Liver (tissue), 9 donors: ENCODE measurements around the gene PDE4B. TPM values are rescaled to one million over a fixed set of nuclear protein-coding genes. Genes with fewer than 3 reads are reported as not detected.
"Not testable (repeated sequence)": the region's sequence is repeated elsewhere in the genome, so short reads cannot be mapped to it uniquely, and the experiment has no call there.

Experiments
- DNase-seq: peaks from one replicate; pipeline ENCODE4 v3.0.0-alpha.2; 2017; ENCODE audit warnings: low spot score
- H3K27ac ChIP-seq, 2 donors: one replicate each; pipeline ENCODE4 v1.7.0; 2013; ENCODE audit warnings: inconsistent platforms in 2 of 2, low read length in 2 of 2, control low read depth in 1 of 2, low read depth in 1 of 2, mild to moderate bottlenecking in 1 of 2
- H3K27me3 ChIP-seq, 4 donors: one replicate each; pipeline versions ENCODE4 v1.6.1 to v1.7.0; 2013; ENCODE audit warnings: low read length in 3 of 4, inconsistent platforms in 1 of 4, mild to moderate bottlenecking in 1 of 4, moderate library complexity in 1 of 4; ENCODE audit not compliant: control insufficient read depth in 4 of 4, insufficient read depth in 4 of 4
- H3K36me3 ChIP-seq, 4 donors: one replicate each; pipeline versions ENCODE4 v1.6.1 to v1.7.0; 2013; ENCODE audit warnings: low read length in 3 of 4, mild to moderate bottlenecking in 3 of 4, low read depth in 1 of 4, moderate library complexity in 1 of 4; ENCODE audit not compliant: control insufficient read depth in 4 of 4, insufficient read depth in 3 of 4
- H3K4me1 ChIP-seq, 4 donors: one replicate each; pipeline versions ENCODE4 v1.6.1 to v1.7.0; 2013; ENCODE audit warnings: low read length in 3 of 4, mild to moderate bottlenecking in 3 of 4, moderate library complexity in 1 of 4; ENCODE audit not compliant: control insufficient read depth in 4 of 4, insufficient read depth in 4 of 4
- H3K4me3 ChIP-seq, 3 donors: one replicate each; pipeline versions ENCODE4 v1.6.1 to v1.7.0; 2013; ENCODE audit warnings: low read length in 3 of 3, control low read depth in 1 of 3, low read depth in 1 of 3, mild to moderate bottlenecking in 1 of 3
- H3K9ac ChIP-seq, 2 donors: one replicate each; pipeline ENCODE4 v1.7.0; 2013; ENCODE audit warnings: low read length in 2 of 2, mild to moderate bottlenecking in 2 of 2, moderate library complexity in 2 of 2, control low read depth in 1 of 2, low read depth in 1 of 2
- H3K9me3 ChIP-seq, 4 donors: one replicate each; pipeline versions ENCODE4 v1.6.1 to v1.7.0; 2013; ENCODE audit warnings: low read length in 3 of 4; ENCODE audit not compliant: control insufficient read depth in 4 of 4
- CTCF ChIP-seq: fragments of 150-350 bp; IDR thresholded peaks from 2 replicates; pipeline ENCODE4 v1.5.1; 2017; ENCODE audit warnings: improper control_type of control experiment, low read depth, low read length; ENCODE audit not compliant: missing input control
- EGR1 ChIP-seq, 2 donors: IDR thresholded peaks; 2 replicates each; pipeline ENCODE4 v1.6.1; 2016 to 2018; ENCODE audit warnings: antibody characterized with exemption in 2 of 2, low read depth in 2 of 2
- FOXA1 ChIP-seq: IDR thresholded peaks from 2 replicates; pipeline ENCODE4 v1.6.1; 2016; ENCODE audit warnings: antibody characterized with exemption
- FOXA2 ChIP-seq: IDR thresholded peaks from 2 replicates; pipeline ENCODE4 v1.6.1; 2016; ENCODE audit warnings: antibody characterized with exemption
- GABPA ChIP-seq, 2 donors: IDR thresholded peaks in 1 of 2; conservative IDR thresholded peaks in 1 of 2; 2 replicates each; pipeline ENCODE4 v1.6.1; 2016; ENCODE audit warnings: antibody characterized with exemption in 2 of 2, mild to moderate bottlenecking in 1 of 2, moderate library complexity in 1 of 2
- HNF4A ChIP-seq, 2 donors: conservative IDR thresholded peaks; 2 replicates each; pipeline ENCODE4 v1.6.1; 2016; ENCODE audit warnings: antibody characterized with exemption in 2 of 2, mild to moderate bottlenecking in 2 of 2
- HNF4G ChIP-seq: IDR thresholded peaks from 2 replicates; pipeline ENCODE4 v1.6.1; 2016; ENCODE audit warnings: antibody characterized with exemption
- JUND ChIP-seq, 2 donors: IDR thresholded peaks; 2 replicates each; pipeline ENCODE4 v1.6.1; 2016; ENCODE audit warnings: antibody characterized with exemption in 2 of 2
- MAX ChIP-seq: IDR thresholded peaks from 2 replicates; pipeline ENCODE4 v1.6.1; 2016; ENCODE audit warnings: antibody characterized with exemption
- NR2F2 ChIP-seq: IDR thresholded peaks from 2 replicates; pipeline ENCODE4 v1.6.1; 2016; ENCODE audit warnings: antibody characterized with exemption
- RAD21 ChIP-seq, 2 donors: IDR thresholded peaks; 2 replicates each; pipeline ENCODE4 v1.6.1; 2016; ENCODE audit warnings: antibody characterized with exemption in 2 of 2, mild to moderate bottlenecking in 2 of 2
- REST ChIP-seq: IDR thresholded peaks from 2 replicates; pipeline ENCODE4 v1.6.1; 2016; ENCODE audit warnings: antibody characterized with exemption, mild to moderate bottlenecking
- RXRA ChIP-seq, 2 donors: IDR thresholded peaks; 2 replicates each; pipeline ENCODE4 v1.6.1; 2017 to 2018; ENCODE audit warnings: antibody characterized with exemption in 2 of 2, mild to moderate bottlenecking in 1 of 2
- SP1 ChIP-seq: IDR thresholded peaks from 2 replicates; pipeline ENCODE4 v1.6.1; 2018; ENCODE audit warnings: antibody characterized with exemption, mild to moderate bottlenecking
- TAF1 ChIP-seq: conservative IDR thresholded peaks from 2 replicates; pipeline ENCODE4 v1.6.1; 2016; ENCODE audit warnings: antibody characterized with exemption, mild to moderate bottlenecking
- YY1 ChIP-seq: IDR thresholded peaks from 2 replicates; pipeline ENCODE4 v1.6.1; 2016; ENCODE audit warnings: antibody characterized with exemption, mild to moderate bottlenecking
- ZBTB33 ChIP-seq: IDR thresholded peaks from 2 replicates; pipeline ENCODE4 v1.6.1; 2016; ENCODE audit warnings: antibody characterized with exemption
- WGBS: extraction: QIAGEN DNeasy Blood & Tissue Kit; methylation state at CpG from one replicate; pipeline ENCODE4 v1.1.7; 2013; 5-methylcytosine and 5-hydroxymethylcytosine counted together
- polyA plus RNA-seq, 2 donors: library from polyadenylated mRNA; stranded (reverse) in 1 of 2; unstranded in 1 of 2; fragments of 200-250 nt in 1 of 2; fragments of >200 nt in 1 of 2; fragmentation: Nextera tagmentation in 1 of 2; extraction: Ambion mirVana in 1 of 2; gene quantifications; one replicate each; pipeline versions ENCODE4 v1.2.1 to v1.2.3, GENCODE V29; 2013 to 2015
- total RNA-seq, 2 donors: library from RNA; depleted of rRNA; stranded (reverse); fragments of >200 nt; gene quantifications; one replicate each; pipeline ENCODE4 v1.2.3, GENCODE V29; 2014
- donor health status: healthy.
- donor health status: healthy.
- donor health status: healthy.
- donor health status: healthy.
- donor health status: healthy.

PDE4B gene
- total and polyA plus RNA-seq, 4 donors = 1.9 to 3.9 (median 2.7) TPM

- no peak for DNase-seq
- Histone ChIP-seq H3K9me3 (peaks cover 0 to 3% (median 0%) of the 10 kb centered on the region in 4 donors), H3K4me3 (no peak overlapping the region), H3K36me3 (no peaks in the 10 kb centered on the region), H3K27me3 (no peaks in the 10 kb centered on the region), H3K4me1 (no peaks in the 10 kb centered on the region), H3K9ac (no peak overlapping the region), H3K27ac (no peak overlapping the region)
- TF ChIP-seq CTCF (no peak), GABPA (IDR thresholded peaks at IDR 0.05 in 1 of 2, conservative IDR thresholded peaks at IDR 0.05 in 1 of 2) (no peak), RXRA (IDR thresholded peaks at IDR 0.05) (no peak), JUND (IDR thresholded peaks at IDR 0.05) (no peak), RAD21 (IDR thresholded peaks at IDR 0.05) (no peak)
- 90% methylated on average over 1 of the region's 1 CpG for WGBS
These were observed 341.3 kb downstream of the PDE4B start for GRCh38 chr1:66134004-66134403.

GRCh38 chr1:66135161-66135560, 342.5 kb downstream of the PDE4B start:
- Histone ChIP-seq H3K9me3 (peaks cover 0 to 3% (median 0%) of the 10 kb centered on the region in 4 donors), H3K9ac (no peak overlapping the region), H3K36me3 (no peaks in the 10 kb centered on the region), H3K4me1 (no peaks in the 10 kb centered on the region), H3K27ac (no peak overlapping the region), H3K27me3 (no peaks in the 10 kb centered on the region), H3K4me3 (no peak overlapping the region)
- no peak for TF ChIP-seq EGR1 (IDR thresholded peaks at IDR 0.05; ENCODE audit: low read depth in 2 of 2)
- no peak for TF ChIP-seq RXRA (IDR thresholded peaks at IDR 0.05)
- TF ChIP-seq NR2F2 = no peak
- TF ChIP-seq JUND (IDR thresholded peaks at IDR 0.05) = no peak
- no peak for TF ChIP-seq MAX
- TF ChIP-seq HNF4G = no peak
- 95% methylated on average over 2 of the region's 2 CpGs for WGBS
- DNase-seq = no peak

GRCh38 chr1:66136423-66136822, 343.7 kb downstream of the PDE4B start:
- not testable (repeated sequence) for DNase-seq, H3K4me3 ChIP-seq, H3K27ac ChIP-seq, H3K9me3 ChIP-seq, H3K4me1 ChIP-seq, H3K27me3 ChIP-seq, H3K9ac ChIP-seq, H3K36me3 ChIP-seq
- WGBS = 43% methylated on average over 4 of the region's 4 CpGs

- Histone ChIP-seq H3K4me3 (no peak overlapping the region), H3K27ac (no peak overlapping the region), H3K9me3 (peaks cover 0 to 3% (median 0%) of the 10 kb centered on the region in 4 donors), H3K27me3 (no peaks in the 10 kb centered on the region), H3K4me1 (no peaks in the 10 kb centered on the region), H3K36me3 (no peaks in the 10 kb centered on the region), H3K9ac (no peak overlapping the region)
- WGBS = 75% methylated on average over 2 of the region's 2 CpGs
- no peak for DNase-seq
- no peak for TF ChIP-seq GABPA (IDR thresholded peaks at IDR 0.05 in 1 of 2, conservative IDR thresholded peaks at IDR 0.05 in 1 of 2)
- TF ChIP-seq SP1 = no peak
- no peak for TF ChIP-seq REST
- TF ChIP-seq MAX = no peak
- no peak for TF ChIP-seq JUND (IDR thresholded peaks at IDR 0.05)
- TF ChIP-seq NR2F2 = no peak
- TF ChIP-seq YY1 = no peak
- no peak for TF ChIP-seq HNF4G
- no peak for TF ChIP-seq ZBTB33
- no peak for TF ChIP-seq EGR1 (IDR thresholded peaks at IDR 0.05; ENCODE audit: low read depth in 2 of 2)
- no peak for TF ChIP-seq HNF4A (conservative IDR thresholded peaks at IDR 0.05)
- TF ChIP-seq RXRA (IDR thresholded peaks at IDR 0.05) = no peak
- no peak for TF ChIP-seq FOXA2
- TF ChIP-seq FOXA1 = no peak
- no peak for TF ChIP-seq TAF1
These were observed 344.5 kb downstream of the PDE4B start for GRCh38 chr1:66137235-66137634.
